Chondrocyte (in vitro differentiated cells): Measurements from ENCODE around the gene PANK3. TPM values are rescaled to one million over a fixed set of nuclear protein-coding genes. Genes with fewer than 3 reads are reported as not detected.

Source experiments
- DNase-seq: peaks from one replicate; pipeline ENCODE4 v3.0.0; 2021; ENCODE audit warnings: mixed read lengths, low spot score
- H3K27ac Mint-ChIP-seq: one replicate; pipeline ENCODE4 v1.8.0; 2021; ENCODE audit warnings: mild to moderate bottlenecking, moderate library complexity, mixed read lengths; ENCODE audit not compliant: unreplicated experiment
- H3K27me3 Mint-ChIP-seq: 2 replicates; pipeline ENCODE4 v1.8.0; 2021; ENCODE audit warnings: low read depth, mixed read lengths
- H3K36me3 Mint-ChIP-seq: 2 replicates; pipeline ENCODE4 v1.8.0; 2021; ENCODE audit warnings: low read depth, mixed read lengths
- H3K4me1 Mint-ChIP-seq: 2 replicates; pipeline ENCODE4 v1.8.0; 2021; ENCODE audit warnings: low read depth, mild to moderate bottlenecking, mixed read lengths
- H3K4me3 Mint-ChIP-seq: one replicate; pipeline ENCODE4 v1.8.0; 2021; ENCODE audit warnings: mild to moderate bottlenecking, moderate library complexity, mixed read lengths; ENCODE audit not compliant: unreplicated experiment
- H3K9me3 Mint-ChIP-seq: 2 replicates; pipeline ENCODE4 v1.8.0; 2021; ENCODE audit warnings: low read depth, mixed read lengths
- CTCF ChIP-seq: fragments of 200-600 bp; sonication (generic); IDR thresholded peaks from 2 replicates; pipeline ENCODE4 v1.5.0; 2021; ENCODE audit warnings: antibody characterized with exemption, mild to moderate bottlenecking, moderate library complexity
- total RNA-seq: library from RNA; stranded (reverse); gene quantifications from 3 replicates; pipeline ENCODE4 v1.2.1, GENCODE V29; 2021

The PANK3 gene
- total RNA-seq, 1 donor from 2014 or later, result 112 TPM

GRCh38 chr5:168613396-168613795 lies 34.2 kb upstream of the PANK3 start:
- Mint-ChIP-seq H3K27ac (no peak overlapping the region), H3K4me3 (no peak overlapping the region), H3K36me3 (no peaks in the 10 kb centered on the region), H3K27me3 (no peaks in the 10 kb centered on the region), H3K9me3 (no peaks in the 10 kb centered on the region), H3K4me1 (peaks cover 28% of the 10 kb centered on the region)
- no peak for DNase-seq
- TF ChIP-seq CTCF, result no peak

GRCh38 chr5:168612996-168613395 lies 33.8 kb upstream of the PANK3 start:
- Mint-ChIP-seq H3K4me1 (peaks cover 28% of the 10 kb centered on the region), H3K36me3 (no peaks in the 10 kb centered on the region), H3K27me3 (no peaks in the 10 kb centered on the region), H3K9me3 (no peaks in the 10 kb centered on the region), H3K4me3 (no peak overlapping the region), H3K27ac (no peak overlapping the region)
- TF ChIP-seq CTCF, result no peak
- DNase-seq, result no peak

GRCh38 chr5:168612123-168612522 lies 33.0 kb upstream of the PANK3 start:
- Mint-ChIP-seq H3K27me3 (no peaks in the 10 kb centered on the region), H3K4me3 (no peak overlapping the region), H3K36me3 (no peaks in the 10 kb centered on the region), H3K4me1 (peaks cover 28% of the 10 kb centered on the region), H3K9me3 (no peaks in the 10 kb centered on the region), H3K27ac (peak overlapping the region; percentile 38)
- DNase-seq, result no peak
- no peak for TF ChIP-seq CTCF

GRCh38 chr5:168611165-168611564 lies 32.0 kb upstream of the PANK3 start:
- peaks cover 28% of the 10 kb centered on the region for H3K4me1 Mint-ChIP-seq
- H3K9me3 Mint-ChIP-seq, result no peaks in the 10 kb centered on the region
- no peak overlapping the region for H3K4me3 Mint-ChIP-seq
- no peak for DNase-seq
- H3K36me3 Mint-ChIP-seq, result no peaks in the 10 kb centered on the region
- no peaks in the 10 kb centered on the region for H3K27me3 Mint-ChIP-seq
- H3K27ac Mint-ChIP-seq, result peak overlapping the region; percentile 64
- no peak for TF ChIP-seq CTCF

GRCh38 chr5:168609806-168610482 lies 30.8 kb upstream of the PANK3 start:
- Mint-ChIP-seq H3K4me3 (no peak overlapping the region), H3K36me3 (no peaks in the 10 kb centered on the region), H3K27ac (no peak overlapping the region), H3K9me3 (no peaks in the 10 kb centered on the region), H3K4me1 (peaks cover 25% of the 10 kb centered on the region), H3K27me3 (no peaks in the 10 kb centered on the region)
- no peak for DNase-seq
- TF ChIP-seq CTCF, result no peak
